D721Med (cell line): ENCODE data around the gene FOXF2.

Experiments
- DNase-seq: peaks from one replicate; pipeline ENCODE4 v3.0.0; 2011; ENCODE audit warnings: low spot score; ENCODE audit not compliant: insufficient read length
- FAIRE-seq: peaks from 2 replicates; lab custom pipeline; 2011; peaks lifted over from hg19 to GRCh38; lab: Jason Lieb, UNC
- CTCF ChIP-seq: IDR thresholded peaks from 2 replicates; pipeline ENCODE4 v1.5.1; 2012; ENCODE audit warnings: mild to moderate bottlenecking, control low read depth; ENCODE audit not compliant: insufficient read depth; ENCODE audit errors: missing control alignments

The FOXF2 gene

GRCh38 chr6:1382883-1383728 is 6.3 kb upstream of the FOXF2 start:
- TF ChIP-seq CTCF: no peak
- FAIRE-seq: no peak
- DNase-seq: no peak

- FAIRE-seq: no peak
- no peak for TF ChIP-seq CTCF
- peak; percentile 17 for DNase-seq
Observed at GRCh38 chr6:1383729-1384548, 5.4 kb upstream of the FOXF2 start.

- no peak for DNase-seq
- no peak for FAIRE-seq
- no peak for TF ChIP-seq CTCF
Observed at GRCh38 chr6:1384549-1385128, 4.7 kb upstream of the FOXF2 start.

- FAIRE-seq (no peak), DNase-seq (peak; percentile 19)
- no peak for TF ChIP-seq CTCF
Observed at GRCh38 chr6:1385129-1386037, 4.0 kb upstream of the FOXF2 start.

GRCh38 chr6:1386038-1386709 is 3.2 kb upstream of the FOXF2 start:
- TF ChIP-seq CTCF: no peak
- FAIRE-seq (no peak), DNase-seq (no peak)

- no peak for FAIRE-seq
Observed at GRCh38 chr6:1387538-1387875, 1.9 kb upstream of the FOXF2 start.

More at GRCh38 chr6:1387538-1387875, 1.9 kb upstream of the FOXF2 start:
- DNase-seq: no peak
- TF ChIP-seq CTCF: no peak
